Measurements from ENCODE around the gene RBM3.

- TF ChIP-seq CTCF (IDR thresholded peaks at IDR 0.05; ENCODE audit: borderline replicate concordance, extremely low read depth, low read length, poor library complexity, severe bottlenecking) (no peak), EZH2 (IDR thresholded peaks at IDR 0.05; ENCODE audit: borderline replicate concordance, low read depth, low read length, severe bottlenecking) (no peak)
Measured at GRCh38 chrX:48531358-48531959, 42.8 kb upstream of the RBM3 start.

Data from DND-41 (cell line).